ENCODE measurements around the gene LRRC74A.

LRRC74A gene

GRCh38 chr14:76856769-76857168, 30.6 kb downstream of the LRRC74A start:
- DNase-seq: no peak

- no peak for DNase-seq
Measured at GRCh38 chr14:76861574-76862255, 35.5 kb downstream of the LRRC74A start.

- DNase-seq: no peak
Measured at GRCh38 chr14:76862546-76863282, 36.5 kb downstream of the LRRC74A start.

- no peak for DNase-seq
Measured at GRCh38 chr14:76863724-76864407, 37.7 kb downstream of the LRRC74A start.

- DNase-seq: no peak
Measured at GRCh38 chr14:76866456-76866855, 40.2 kb downstream of the LRRC74A start.

GRCh38 chr14:76867516-76868453, 41.6 kb downstream of the LRRC74A start:
- DNase-seq: no peak

- no peak for DNase-seq
Measured at GRCh38 chr14:76868454-76869170, 42.4 kb downstream of the LRRC74A start.

GRCh38 chr14:76870166-76870565, 44.0 kb downstream of the LRRC74A start:
- peak; percentile 73 for DNase-seq

GRCh38 chr14:76872796-76873432, 46.7 kb downstream of the LRRC74A start:
- DNase-seq: peak; percentile 73

- DNase-seq: peak; percentile 40
Measured at GRCh38 chr14:76874734-76875133, 48.5 kb downstream of the LRRC74A start.

- peak; percentile 85 for DNase-seq
Measured at GRCh38 chr14:76876076-76876475, 49.9 kb downstream of the LRRC74A start.

GRCh38 chr14:76877871-76878270, 51.7 kb downstream of the LRRC74A start:
- no peak for DNase-seq

GRCh38 chr14:76880449-76880848, 54.2 kb downstream of the LRRC74A start:
- no peak for DNase-seq

- DNase-seq: peak; percentile 47
Measured at GRCh38 chr14:76881348-76881747, 55.1 kb downstream of the LRRC74A start.

- DNase-seq: peak; percentile 48
Measured at GRCh38 chr14:76882651-76883050, 56.4 kb downstream of the LRRC74A start.

- no peak for DNase-seq
Measured at GRCh38 chr14:76883447-76883846, 57.2 kb downstream of the LRRC74A start.

GRCh38 chr14:76884394-76884793, 58.2 kb downstream of the LRRC74A start:
- no peak for DNase-seq

- peak; percentile 76 for DNase-seq
Measured at GRCh38 chr14:76884853-76885276, 58.7 kb downstream of the LRRC74A start.

- DNase-seq: no peak
Measured at GRCh38 chr14:76887191-76887590, 61.0 kb downstream of the LRRC74A start.

GRCh38 chr14:76891391-76891790, 65.2 kb downstream of the LRRC74A start:
- DNase-seq: no peak

- no peak for DNase-seq
Measured at GRCh38 chr14:76894308-76894707, 68.1 kb downstream of the LRRC74A start.
